MM.1S (cell line): ENCODE results near the gene SIL1.

Experiments
- DNase-seq: peaks from one replicate; pipeline ENCODE4 v3.0.0-alpha.2; 2015
- H2AFZ ChIP-seq: fragments of 300-600 bp; sonication (generic); 2 replicates; pipeline ENCODE4 v1.6.0; 2016; ENCODE audit warnings: antibody characterized with exemption, low read length
- H3F3A ChIP-seq: fragments of 300-600 bp; sonication (generic); 2 replicates; pipeline ENCODE4 v1.6.1; 2016; ENCODE audit warnings: mild to moderate bottlenecking, antibody characterized with exemption, low read length, moderate library complexity, mixed read lengths; ENCODE audit not compliant: insufficient read depth
- H3K27ac ChIP-seq: fragments of 300-600 bp; sonication (generic); 2 replicates; pipeline ENCODE4 v1.5.1; 2016; ENCODE audit warnings: mild to moderate bottlenecking, low read length
- H3K27me3 ChIP-seq: fragments of 300-600 bp; sonication (generic); replicated peaks from 2 replicates; pipeline ENCODE4 v1.6.0; 2016; ENCODE audit warnings: low read length; ENCODE audit not compliant: insufficient read depth
- H3K36me3 ChIP-seq: fragments of 300-600 bp; sonication (generic); replicated peaks from 2 replicates; pipeline ENCODE4 v1.6.1; 2016; ENCODE audit warnings: mild to moderate bottlenecking, low read length, mixed read lengths; ENCODE audit not compliant: insufficient read depth
- H3K4me1 ChIP-seq: fragments of 300-600 bp; sonication (generic); 2 replicates; pipeline ENCODE4 v1.6.1; 2016; ENCODE audit warnings: low read length, mixed read lengths
- H3K4me2 ChIP-seq: fragments of 300-600 bp; sonication (generic); 2 replicates; pipeline ENCODE4 v1.6.0; 2016; ENCODE audit warnings: low read depth, low read length
- H3K4me3 ChIP-seq: fragments of 300-600 bp; sonication (generic); 2 replicates; pipeline ENCODE4 v1.5.1; 2016; ENCODE audit warnings: low read length, mixed read lengths
- H3K79me2 ChIP-seq: fragments of 300-600 bp; sonication (generic); 2 replicates; pipeline ENCODE4 v1.6.1; 2016; ENCODE audit warnings: mixed run types, low read length, mixed read lengths
- H3K9ac ChIP-seq: fragments of 300-600 bp; sonication (generic); 2 replicates; pipeline ENCODE4 v1.6.1; 2016; ENCODE audit warnings: low read length, mixed read lengths
- H3K9me2 ChIP-seq: fragments of 300-600 bp; sonication (generic); replicated peaks from 2 replicates; pipeline ENCODE4 v1.6.1; 2016; ENCODE audit warnings: mild to moderate bottlenecking, low read length, mixed read lengths; ENCODE audit not compliant: insufficient read depth
- H3K9me3 ChIP-seq: fragments of 300-600 bp; sonication (generic); replicated peaks from 2 replicates; pipeline ENCODE4 v1.6.1; 2016; ENCODE audit warnings: mild to moderate bottlenecking, low read length, mixed read lengths; ENCODE audit not compliant: insufficient read depth
- H4K20me1 ChIP-seq: fragments of 300-600 bp; sonication (generic); 2 replicates; pipeline ENCODE4 v1.6.1; 2016; ENCODE audit warnings: mild to moderate bottlenecking, low read length, moderate library complexity, mixed read lengths; ENCODE audit not compliant: insufficient read depth
- EZH2 ChIP-seq: fragments of 300-600 bp; sonication (generic); optimal IDR thresholded peaks from 2 replicates; pipeline ENCODE3; 2017; ENCODE audit warnings: low read depth, mild to moderate bottlenecking, antibody characterized with exemption, low read length, mixed read lengths
- EZH2phosphoT487 ChIP-seq: fragments of 300-600 bp; sonication (generic); IDR thresholded peaks from 2 replicates; pipeline ENCODE4 v1.6.1; 2018; ENCODE audit warnings: antibody characterized with exemption, low read length
- TF ChIP-seq, protein P1 (sequence below): fragments of 300-600 bp; sonication (generic); IDR thresholded peaks from 2 replicates; pipeline ENCODE4 v1.5.1; 2016; ENCODE audit warnings: antibody characterized with exemption, low read length, mixed read lengths

The SIL1 gene

GRCh38 chr5:138901716-138902115, 296.5 kb downstream of the SIL1 start:
- Histone ChIP-seq H3K9me2 (no peaks in the 10 kb centered on the region), H4K20me1 (no peaks in the 10 kb centered on the region), H3K4me1 (no peaks in the 10 kb centered on the region), H3F3A (peaks cover 4% of the 10 kb centered on the region; the same call in 1 of the 2 replicates), H3K27ac (no peak overlapping the region), H3K27me3 (no peaks in the 10 kb centered on the region), H3K4me2 (no peak overlapping the region), H3K79me2 (no peaks in the 10 kb centered on the region), H3K9me3 (no peaks in the 10 kb centered on the region), H2AFZ (no peak overlapping the region), H3K36me3 (no peaks in the 10 kb centered on the region), H3K4me3 (no peak overlapping the region), H3K9ac (no peak overlapping the region)
- TF ChIP-seq, protein P1, sequence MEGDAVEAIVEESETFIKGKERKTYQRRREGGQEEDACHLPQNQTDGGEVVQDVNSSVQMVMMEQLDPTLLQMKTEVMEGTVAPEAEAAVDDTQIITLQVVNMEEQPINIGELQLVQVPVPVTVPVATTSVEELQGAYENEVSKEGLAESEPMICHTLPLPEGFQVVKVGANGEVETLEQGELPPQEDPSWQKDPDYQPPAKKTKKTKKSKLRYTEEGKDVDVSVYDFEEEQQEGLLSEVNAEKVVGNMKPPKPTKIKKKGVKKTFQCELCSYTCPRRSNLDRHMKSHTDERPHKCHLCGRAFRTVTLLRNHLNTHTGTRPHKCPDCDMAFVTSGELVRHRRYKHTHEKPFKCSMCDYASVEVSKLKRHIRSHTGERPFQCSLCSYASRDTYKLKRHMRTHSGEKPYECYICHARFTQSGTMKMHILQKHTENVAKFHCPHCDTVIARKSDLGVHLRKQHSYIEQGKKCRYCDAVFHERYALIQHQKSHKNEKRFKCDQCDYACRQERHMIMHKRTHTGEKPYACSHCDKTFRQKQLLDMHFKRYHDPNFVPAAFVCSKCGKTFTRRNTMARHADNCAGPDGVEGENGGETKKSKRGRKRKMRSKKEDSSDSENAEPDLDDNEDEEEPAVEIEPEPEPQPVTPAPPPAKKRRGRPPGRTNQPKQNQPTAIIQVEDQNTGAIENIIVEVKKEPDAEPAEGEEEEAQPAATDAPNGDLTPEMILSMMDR, result no peak
- TF ChIP-seq EZH2 (no peak), EZH2phosphoT487 (no peak)
- DNase-seq, result no peak

DNA sequence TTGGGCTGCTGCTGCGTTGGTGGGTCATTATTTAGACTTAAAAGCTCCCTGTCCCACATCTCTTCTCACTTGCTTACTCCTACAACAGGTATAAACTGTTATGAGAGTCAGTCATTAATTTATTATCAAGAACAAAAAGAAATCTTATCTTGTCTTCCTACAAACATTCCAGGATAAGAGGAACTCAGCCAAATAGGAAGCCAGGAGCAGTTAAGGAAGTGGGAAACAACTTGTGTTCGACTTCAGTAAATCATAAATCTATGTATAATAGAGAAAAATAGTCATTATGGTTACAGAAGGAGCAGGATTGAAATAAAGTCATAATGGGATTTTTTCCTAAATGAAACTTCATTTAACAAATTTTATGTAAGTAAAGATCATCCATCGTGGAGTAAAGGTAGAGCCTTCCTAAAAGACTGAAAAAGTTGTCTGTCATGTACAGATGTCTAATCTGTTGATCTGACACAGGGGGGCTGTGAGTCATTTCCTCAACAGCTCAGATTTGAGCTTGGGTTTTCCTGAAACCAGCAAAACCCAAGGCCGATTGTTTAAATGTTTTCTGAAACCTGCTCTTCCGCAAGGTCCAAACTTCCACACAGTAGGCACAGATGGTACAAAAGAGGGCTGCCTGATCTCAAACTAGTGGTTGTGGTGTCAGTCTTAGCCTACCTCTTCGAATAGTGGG, 297.7 kb downstream of the SIL1 start:
- Histone ChIP-seq H3K4me2 (no peak overlapping the region), H3K27ac (no peak overlapping the region)

GRCh38 chr5:138898742-138899141, 299.4 kb downstream of the SIL1 start:
- no peak overlapping the region for H3K27ac ChIP-seq
- H3K9ac ChIP-seq, result no peak overlapping the region
- no peak overlapping the region for H2AFZ ChIP-seq
- H3K4me1 ChIP-seq, result no peaks in the 10 kb centered on the region
- H3K79me2 ChIP-seq, result no peaks in the 10 kb centered on the region
- no peak for DNase-seq
- no peaks in the 10 kb centered on the region for H3K27me3 ChIP-seq
- no peak overlapping the region for H3K4me3 ChIP-seq
- H3K9me2 ChIP-seq, result no peaks in the 10 kb centered on the region
- H3K9me3 ChIP-seq, result no peaks in the 10 kb centered on the region
- H3K36me3 ChIP-seq, result no peaks in the 10 kb centered on the region
- H4K20me1 ChIP-seq, result no peaks in the 10 kb centered on the region
- no peak overlapping the region for H3K4me2 ChIP-seq
- TF ChIP-seq, protein P1, result no peak
- TF ChIP-seq EZH2phosphoT487 (no peak), EZH2 (no peak)
- H3F3A ChIP-seq, result peaks cover under 1% of the 10 kb centered on the region; the same call in 1 of the 2 replicates

More for the DNA sequence above, 297.7 kb downstream of the SIL1 start:
- H3K4me3 ChIP-seq, result no peak overlapping the region
- H3K9me2 ChIP-seq, result no peaks in the 10 kb centered on the region
- no peaks in the 10 kb centered on the region for H3K4me1 ChIP-seq
- H3K36me3 ChIP-seq, result no peaks in the 10 kb centered on the region
- H4K20me1 ChIP-seq, result no peaks in the 10 kb centered on the region
- no peak for TF ChIP-seq EZH2phosphoT487
- no peak for TF ChIP-seq EZH2
- TF ChIP-seq, protein P1, result no peak
- no peak for DNase-seq
- H3F3A ChIP-seq, result peaks cover 4% of the 10 kb centered on the region; the same call in 1 of the 2 replicates
- H3K9me3 ChIP-seq, result no peaks in the 10 kb centered on the region
- H3K27me3 ChIP-seq, result no peaks in the 10 kb centered on the region
- H2AFZ ChIP-seq, result no peak overlapping the region
- H3K9ac ChIP-seq, result no peak overlapping the region
- no peaks in the 10 kb centered on the region for H3K79me2 ChIP-seq
